ENCODE measurements around the gene RYR1.
"Not testable (repeated sequence)": the region's sequence is repeated elsewhere in the genome, so short reads cannot be mapped to it uniquely, and the experiment has no call there.

DNA sequence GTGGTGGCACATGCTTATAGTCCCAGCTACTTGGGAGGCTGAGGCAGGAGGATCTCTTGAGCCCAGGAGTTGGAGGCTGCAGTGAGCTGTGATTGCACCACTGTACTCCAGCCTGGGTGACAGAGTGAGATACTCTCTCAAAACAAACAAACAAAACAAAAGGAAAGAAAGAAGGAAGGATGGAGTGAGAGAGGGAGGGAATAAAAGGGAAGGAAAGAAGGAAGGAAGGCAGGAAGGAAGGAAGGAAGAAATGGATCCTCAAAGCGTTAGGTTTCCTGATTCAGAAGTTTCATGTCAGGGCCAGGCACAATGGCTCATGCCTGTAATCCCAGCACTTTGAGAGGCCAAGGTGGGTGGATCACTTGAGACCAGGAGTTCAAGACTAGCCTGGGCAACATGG lies 84.5 kb downstream of the RYR1 start:
- TF ChIP-seq POLR2A, CTCF (IDR thresholded peaks at IDR 0.05): not testable (repeated sequence)
